ENCODE results near the gene DGCR8. TPM values are rescaled to one million over a fixed set of nuclear protein-coding genes. Genes with fewer than 3 reads are reported as not detected.

DGCR8 gene
- total and polyA plus RNA-seq, 2 of the 4 experiments (the other 2 are of a cell fraction), result 16.7 to 25.3 TPM

DNA sequence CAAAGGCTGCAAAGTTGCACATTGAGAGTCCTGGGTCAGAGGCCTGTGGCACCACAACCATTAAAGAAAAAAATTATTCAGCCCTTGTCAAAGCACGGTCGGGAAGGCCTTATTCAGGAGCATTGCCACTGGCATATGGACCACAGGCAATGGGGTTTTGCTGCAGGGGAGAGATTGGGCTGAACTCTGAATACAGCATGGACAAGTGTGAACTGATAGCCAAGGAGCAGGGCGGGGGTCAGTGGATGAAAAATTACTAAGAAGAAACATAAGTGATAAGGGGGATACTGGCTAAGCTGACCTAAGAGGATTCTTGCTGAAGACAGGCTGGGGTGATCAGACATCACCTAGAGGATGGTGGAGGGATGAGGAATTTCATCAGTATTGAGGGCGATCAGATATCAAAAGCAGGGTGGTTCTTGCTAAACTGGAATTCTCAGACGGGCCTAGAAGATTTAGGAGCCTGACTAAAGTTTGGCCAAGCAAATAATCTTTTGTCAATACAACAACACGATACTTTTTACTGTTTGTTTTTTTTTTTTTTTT lies 3.3 kb upstream of the DGCR8 start:
- TF ChIP-seq RCOR1 (IDR thresholded peaks at IDR 0.05; ENCODE audit: insufficient replicate concordance, low read length) (no peak), POLR2A (IDR thresholded peaks at IDR 0.05; ENCODE audit: low read depth, low read length) (no peak), MAFK (IDR thresholded peaks at IDR 0.05; ENCODE audit: low read depth, low read length) (no peak), RFX5 (IDR thresholded peaks at IDR 0.05; ENCODE audit: low read depth, low read length) (no peak), CHD1 (IDR thresholded peaks at IDR 0.05; ENCODE audit: low read depth, low read length) (no peak), RAD21 (IDR thresholded peaks at IDR 0.05; ENCODE audit: low read length) (no peak), MAZ (IDR thresholded peaks at IDR 0.05; ENCODE audit: borderline replicate concordance, low read depth, low read length) (no peak)
- TF ChIP-seq, protein P1, sequence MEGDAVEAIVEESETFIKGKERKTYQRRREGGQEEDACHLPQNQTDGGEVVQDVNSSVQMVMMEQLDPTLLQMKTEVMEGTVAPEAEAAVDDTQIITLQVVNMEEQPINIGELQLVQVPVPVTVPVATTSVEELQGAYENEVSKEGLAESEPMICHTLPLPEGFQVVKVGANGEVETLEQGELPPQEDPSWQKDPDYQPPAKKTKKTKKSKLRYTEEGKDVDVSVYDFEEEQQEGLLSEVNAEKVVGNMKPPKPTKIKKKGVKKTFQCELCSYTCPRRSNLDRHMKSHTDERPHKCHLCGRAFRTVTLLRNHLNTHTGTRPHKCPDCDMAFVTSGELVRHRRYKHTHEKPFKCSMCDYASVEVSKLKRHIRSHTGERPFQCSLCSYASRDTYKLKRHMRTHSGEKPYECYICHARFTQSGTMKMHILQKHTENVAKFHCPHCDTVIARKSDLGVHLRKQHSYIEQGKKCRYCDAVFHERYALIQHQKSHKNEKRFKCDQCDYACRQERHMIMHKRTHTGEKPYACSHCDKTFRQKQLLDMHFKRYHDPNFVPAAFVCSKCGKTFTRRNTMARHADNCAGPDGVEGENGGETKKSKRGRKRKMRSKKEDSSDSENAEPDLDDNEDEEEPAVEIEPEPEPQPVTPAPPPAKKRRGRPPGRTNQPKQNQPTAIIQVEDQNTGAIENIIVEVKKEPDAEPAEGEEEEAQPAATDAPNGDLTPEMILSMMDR (conservative IDR thresholded peaks at IDR 0.05; ENCODE audit: low read depth, low read length), result no peak
- H2AK5ac ChIP-seq (ENCODE audit: low read depth, low read length), result no peak overlapping the region
- H4K8ac ChIP-seq (ENCODE audit: low read depth in 2 of 2, low read length in 2 of 2), result no peak overlapping the region
- CTCF ChIA-PET, result no interaction called here
- POLR2A ChIA-PET (ENCODE audit: unreplicated experiment), result no interaction called here
- dilution Hi-C loops (cut with HindIII; ENCODE audit: low sequenced_read_pairs, unreplicated experiment) (no loop called here), intact Hi-C loops (cut with micrococcal nuclease) (no loop called here), in situ Hi-C loops (cut with MboI; ENCODE audit: low sequenced_read_pairs) (no loop called here)
- H3K36me3 ChIP-seq (ENCODE audit: control insufficient read depth, insufficient read depth, low read length), result no peaks in the 10 kb centered on the region
- H3K9ac ChIP-seq (ENCODE audit: low read depth, low read length), result no peak overlapping the region
- no peak overlapping the region for H3K23ac ChIP-seq (ENCODE audit: low read depth, low read length)
- H3K4me2 ChIP-seq (ENCODE audit: low read depth, low read length), result no peak overlapping the region
- no peak overlapping the region for H3K18ac ChIP-seq (ENCODE audit: low read depth, low read length)
- H3K27me3 ChIP-seq (ENCODE audit: control insufficient read depth, insufficient read depth, low read length), result no peaks in the 10 kb centered on the region
- no peak overlapping the region for H3K27ac ChIP-seq (ENCODE audit: insufficient read depth, low read length)
- H2AK9ac ChIP-seq (replicated peaks; ENCODE audit: low read depth, low read length, poor library complexity), result no peak overlapping the region
- no peak overlapping the region for H3K4ac ChIP-seq (ENCODE audit: low read depth, low read length)
- 47% methylated on average over 2 of the region's 6 CpGs; no CpG with 5 or more reads in 1 of the 2 experiments for WGBS, 2 experiments (ENCODE audit: extremely low coverage in 2 of 2, insufficient read length in 1 of 2)
- H4K91ac ChIP-seq (ENCODE audit: insufficient read depth, low read depth, low read length), result no peak overlapping the region
- peaks cover 6% of the 10 kb centered on the region; the same call in 1 of the 2 replicates for H3K9me1 ChIP-seq (ENCODE audit: insufficient read depth, low read length)
- H4K20me1 ChIP-seq (ENCODE audit: insufficient read depth, low read length), result peaks cover 13% of the 10 kb centered on the region
- no peak overlapping the region for H3K14ac ChIP-seq (replicated peaks; ENCODE audit: low read depth, low read length)
- H4K5ac ChIP-seq (ENCODE audit: low read depth, low read length), result no peak overlapping the region
- no peak overlapping the region for H3K4me3 ChIP-seq (ENCODE audit: insufficient read depth, low read depth, low read length)
- H2BK5ac ChIP-seq (ENCODE audit: low read depth, low read length, poor library complexity, severe bottlenecking), result no peak overlapping the region
- no peak overlapping the region for H3K56ac ChIP-seq (ENCODE audit: extremely low read depth, insufficient read depth, low read length)
- no peak overlapping the region for H2BK120ac ChIP-seq (ENCODE audit: low read depth, low read length)
- no TSS peak for BruUV-seq (replicated peaks)
- no peaks in the 10 kb centered on the region for H3K9me3 ChIP-seq (ENCODE audit: control insufficient read depth, insufficient read depth, low read length)
- no peak for DNase-seq
- no peak for ATAC-seq (ENCODE audit: low read depth)
- no peak overlapping the region for H2AFZ ChIP-seq (replicated peaks; ENCODE audit: low read length, poor library complexity)
- H2BK15ac ChIP-seq (ENCODE audit: low read depth, low read length), result no peak overlapping the region
- H3K4me1 ChIP-seq (ENCODE audit: control insufficient read depth, insufficient read depth, low read length), result peaks cover 5% of the 10 kb centered on the region
- peaks cover 4 to 12% of the 10 kb centered on the region in 2 experiments for H3K79me1 ChIP-seq (ENCODE audit: low read depth in 1 of 2, low read length in 2 of 2)
- H2BK20ac ChIP-seq (ENCODE audit: low read depth, low read length), result no peak overlapping the region
